Upper lobe of left lung (tissue), 4 donors: Measurements from ENCODE around the gene LRRTM1.

Experiments used
- CTCF ChIP-seq, 6 experiments: fragments of 450-650 bp in 4 of 6; fragments of 200-600 bp in 2 of 6; sonication (generic) in 2 of 6; IDR thresholded peaks; one replicate each; pipeline ENCODE4 v1.5.1; 2016 to 2019; ENCODE audit warnings: antibody characterized with exemption in 6 of 6
- EP300 ChIP-seq, 4 donors: sonication (generic); formaldehyde crosslinking; IDR thresholded peaks; one replicate each; pipeline ENCODE4 v1.5.1; 2017; ENCODE audit warnings: antibody characterized with exemption in 4 of 4, control low read depth in 2 of 4
- POLR2A ChIP-seq, 4 donors: fragments of 450-650 bp; IDR thresholded peaks; one replicate each; pipeline ENCODE4 v1.5.1; 2016 to 2017; ENCODE audit warnings: antibody characterized with exemption in 4 of 4, mild to moderate bottlenecking in 2 of 4

- TF ChIP-seq CTCF (IDR thresholded peaks at IDR 0.05) (no peak), POLR2A (IDR thresholded peaks at IDR 0.05) (no peak), EP300 (IDR thresholded peaks at IDR 0.05) (no peak)
Observed at GRCh38 chr2:80252294-80252986, 52.1 kb downstream of the LRRTM1 start.
